Nephron (organoid): ENCODE data around the gene LAD1.
A peak's percentile ranks its signal among the peaks of the same experiment; 100 is the strongest.

Source experiments
- H3K27ac Mint-ChIP-seq, 3 experiments: 2 replicates each; pipeline ENCODE4 v1.8.0; 2020; ENCODE audit warnings: mixed read lengths in 3 of 3, mild to moderate bottlenecking in 2 of 3, moderate library complexity in 1 of 3
- H3K27me3 Mint-ChIP-seq: 2 replicates; pipeline ENCODE4 v1.8.0; 2021; ENCODE audit warnings: low read depth, mild to moderate bottlenecking, moderate library complexity, mixed read lengths
- H3K36me3 Mint-ChIP-seq: 2 replicates; pipeline ENCODE4 v1.8.0; 2020; ENCODE audit warnings: low read depth, mixed read lengths
- H3K4me1 Mint-ChIP-seq: 2 replicates; pipeline ENCODE4 v1.8.0; 2020; ENCODE audit warnings: mixed read lengths
- H3K4me3 Mint-ChIP-seq, 3 experiments: 2 replicates each; pipeline ENCODE4 v1.8.0; 2020; ENCODE audit warnings: mild to moderate bottlenecking in 3 of 3, mixed read lengths in 3 of 3, moderate library complexity in 2 of 3
- H3K9me3 Mint-ChIP-seq: 2 replicates; pipeline ENCODE4 v1.8.0; 2020; ENCODE audit warnings: mixed read lengths
- TF ChIP-seq, protein P1 (sequence below), 3 experiments: fragments of 200-600 bp; sonication (generic); IDR thresholded peaks; one replicate each; pipeline ENCODE4 v1.5.0; 2021; ENCODE audit warnings: antibody characterized with exemption in 3 of 3; ENCODE audit not compliant: unreplicated experiment in 3 of 3

The LAD1 gene

DNA sequence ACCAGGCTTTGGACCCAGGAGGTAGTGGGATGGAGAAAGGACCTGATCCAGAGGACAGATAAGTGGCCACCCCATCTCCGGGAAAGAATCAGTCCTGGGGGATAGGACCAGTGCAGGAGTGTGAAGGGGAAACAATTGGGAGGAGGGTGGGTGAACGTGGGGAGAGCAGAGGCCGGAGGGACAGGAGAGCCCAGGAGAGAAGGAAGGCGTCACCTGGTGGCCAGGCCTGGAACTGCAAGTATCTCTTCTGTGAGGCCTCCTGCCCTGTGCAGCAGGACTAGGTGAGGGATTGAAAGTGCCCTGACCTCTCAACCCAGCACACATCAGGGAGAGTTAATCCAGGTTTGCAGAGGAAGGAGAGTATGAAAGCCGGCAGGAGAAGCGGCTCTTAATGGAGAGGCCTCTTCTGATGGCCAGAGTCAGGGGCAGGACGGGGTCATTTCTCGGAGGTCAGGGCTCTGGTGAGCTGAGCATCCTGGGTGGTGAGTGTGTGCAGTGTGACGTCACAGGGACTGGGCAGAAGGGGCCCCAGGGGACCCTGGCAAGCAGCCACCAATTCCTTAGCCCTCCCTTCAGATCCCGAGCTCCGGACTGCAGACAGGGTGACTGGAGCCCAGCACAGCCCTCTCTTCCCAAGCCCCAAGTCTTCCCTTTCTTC is 9.2 kb upstream of the LAD1 start:
- TF ChIP-seq, protein P1, sequence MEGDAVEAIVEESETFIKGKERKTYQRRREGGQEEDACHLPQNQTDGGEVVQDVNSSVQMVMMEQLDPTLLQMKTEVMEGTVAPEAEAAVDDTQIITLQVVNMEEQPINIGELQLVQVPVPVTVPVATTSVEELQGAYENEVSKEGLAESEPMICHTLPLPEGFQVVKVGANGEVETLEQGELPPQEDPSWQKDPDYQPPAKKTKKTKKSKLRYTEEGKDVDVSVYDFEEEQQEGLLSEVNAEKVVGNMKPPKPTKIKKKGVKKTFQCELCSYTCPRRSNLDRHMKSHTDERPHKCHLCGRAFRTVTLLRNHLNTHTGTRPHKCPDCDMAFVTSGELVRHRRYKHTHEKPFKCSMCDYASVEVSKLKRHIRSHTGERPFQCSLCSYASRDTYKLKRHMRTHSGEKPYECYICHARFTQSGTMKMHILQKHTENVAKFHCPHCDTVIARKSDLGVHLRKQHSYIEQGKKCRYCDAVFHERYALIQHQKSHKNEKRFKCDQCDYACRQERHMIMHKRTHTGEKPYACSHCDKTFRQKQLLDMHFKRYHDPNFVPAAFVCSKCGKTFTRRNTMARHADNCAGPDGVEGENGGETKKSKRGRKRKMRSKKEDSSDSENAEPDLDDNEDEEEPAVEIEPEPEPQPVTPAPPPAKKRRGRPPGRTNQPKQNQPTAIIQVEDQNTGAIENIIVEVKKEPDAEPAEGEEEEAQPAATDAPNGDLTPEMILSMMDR (IDR thresholded peaks at IDR 0.05; ENCODE audit: unreplicated experiment in 3 of 3) = peak; percentile 95 to 98 (median 95)
- peaks cover 21% of the 10 kb centered on the region for H3K4me1 Mint-ChIP-seq
- peak overlapping the region in 1 of 3 experiments; percentile 10 for H3K27ac Mint-ChIP-seq
- peaks cover 4% of the 10 kb centered on the region for H3K27me3 Mint-ChIP-seq
- H3K4me3 Mint-ChIP-seq = no peak overlapping the region
- H3K36me3 Mint-ChIP-seq = no peaks in the 10 kb centered on the region
- no peaks in the 10 kb centered on the region for H3K9me3 Mint-ChIP-seq

DNA sequence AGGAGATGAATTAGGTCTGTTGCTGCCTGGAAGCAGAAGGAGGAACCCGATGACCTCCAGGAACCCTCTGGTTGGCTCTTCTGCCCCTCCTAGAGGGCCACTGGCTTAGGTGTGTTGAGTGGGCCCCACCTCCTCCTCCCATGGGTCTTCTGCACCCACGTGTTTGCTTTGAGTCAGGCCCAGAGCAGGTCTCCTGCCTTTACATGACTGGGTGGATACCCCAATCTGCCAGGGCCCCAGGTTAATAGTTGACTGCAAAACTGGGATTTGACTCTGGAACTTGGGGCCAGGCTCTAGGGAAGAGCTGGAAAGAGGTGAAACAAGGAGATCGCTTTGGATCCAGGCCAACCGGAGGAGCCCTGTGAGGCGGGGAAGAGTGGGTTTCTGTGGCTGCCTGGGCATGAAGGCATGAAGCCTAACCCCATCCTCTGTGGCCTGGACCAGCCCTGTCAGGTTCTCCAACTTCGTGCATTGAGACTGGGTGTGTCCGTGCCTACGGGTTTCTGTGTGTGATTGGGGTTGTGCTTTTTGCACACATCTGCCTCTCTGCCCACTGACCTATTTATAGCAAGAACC is 7.8 kb upstream of the LAD1 start:
- H3K36me3 Mint-ChIP-seq = no peaks in the 10 kb centered on the region
- peaks cover 4% of the 10 kb centered on the region for H3K27me3 Mint-ChIP-seq
- H3K4me3 Mint-ChIP-seq = no peak overlapping the region
- TF ChIP-seq, protein P1 (IDR thresholded peaks at IDR 0.05; ENCODE audit: unreplicated experiment in 3 of 3) = no peak
- no peak overlapping the region for H3K27ac Mint-ChIP-seq
- peaks cover 21% of the 10 kb centered on the region for H3K4me1 Mint-ChIP-seq
- H3K9me3 Mint-ChIP-seq = no peaks in the 10 kb centered on the region

DNA sequence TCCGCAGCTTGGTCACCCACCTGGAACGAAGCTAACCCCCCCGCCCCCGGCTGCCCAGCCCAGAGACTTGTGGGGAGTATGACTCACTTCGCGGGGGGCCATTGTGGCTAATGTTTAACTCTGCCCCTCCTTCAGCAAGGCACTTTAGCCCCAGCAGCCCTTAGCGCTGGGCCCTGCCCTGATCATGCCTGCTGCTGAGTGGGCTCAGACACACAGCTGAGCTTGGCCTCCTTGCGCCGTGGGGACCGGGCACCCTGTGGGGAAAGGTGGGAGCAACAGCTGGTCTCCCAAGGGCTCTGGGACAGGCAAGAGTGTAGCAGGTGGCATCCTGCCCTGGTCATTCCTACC is 6.3 kb upstream of the LAD1 start:
- no peaks in the 10 kb centered on the region for H3K36me3 Mint-ChIP-seq
- H3K9me3 Mint-ChIP-seq = no peaks in the 10 kb centered on the region
- no peak overlapping the region for H3K4me3 Mint-ChIP-seq
- TF ChIP-seq, protein P1 (IDR thresholded peaks at IDR 0.05; ENCODE audit: unreplicated experiment in 3 of 3) = no peak
- peaks cover 4% of the 10 kb centered on the region for H3K27me3 Mint-ChIP-seq
- peaks cover 25% of the 10 kb centered on the region for H3K4me1 Mint-ChIP-seq
- peak overlapping the region in 1 of 3 experiments; percentile 52 for H3K27ac Mint-ChIP-seq

DNA sequence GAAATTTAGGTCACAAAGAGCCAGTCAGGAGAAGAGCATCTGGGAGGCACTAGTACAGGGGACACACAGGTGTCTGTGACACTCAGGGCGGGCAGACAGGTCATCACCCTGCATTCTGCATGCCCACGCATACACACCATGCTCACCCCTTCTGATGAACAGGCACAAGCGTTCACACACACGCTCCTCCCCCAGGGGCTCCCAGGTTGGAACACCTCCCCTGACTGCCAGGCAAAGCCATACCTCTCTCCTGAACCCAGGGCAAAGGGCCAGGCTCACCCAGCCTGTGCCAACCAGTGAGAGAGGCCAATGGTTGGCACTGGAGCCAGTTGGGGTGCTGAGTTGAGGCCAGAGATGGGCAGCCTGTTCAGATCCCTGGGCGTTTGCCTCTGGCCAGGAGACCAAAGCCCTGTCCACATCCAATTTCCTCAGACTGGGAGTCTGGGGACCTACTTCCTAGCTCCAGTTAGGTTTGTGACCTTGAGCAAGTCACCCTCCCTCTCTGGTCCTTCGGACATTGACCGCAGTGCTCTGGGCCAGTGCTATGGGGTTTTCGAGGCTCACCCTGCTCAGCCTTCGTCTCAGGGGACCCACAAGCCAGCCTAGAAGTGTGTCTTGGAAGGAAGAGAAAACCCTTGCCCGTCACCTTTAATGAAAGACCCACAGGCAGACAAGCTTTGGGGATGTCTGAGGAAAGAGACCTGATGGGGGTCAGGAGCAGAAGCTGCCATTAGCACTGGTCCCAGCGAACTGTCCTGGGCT is 5.8 kb upstream of the LAD1 start:
- peaks cover 27% of the 10 kb centered on the region for H3K4me1 Mint-ChIP-seq
- peak overlapping the region in 1 of 3 experiments; percentile 52 for H3K27ac Mint-ChIP-seq
- TF ChIP-seq, protein P1 (IDR thresholded peaks at IDR 0.05; ENCODE audit: unreplicated experiment in 3 of 3) = no peak
- H3K4me3 Mint-ChIP-seq = no peak overlapping the region
- H3K36me3 Mint-ChIP-seq = no peaks in the 10 kb centered on the region
- no peaks in the 10 kb centered on the region for H3K9me3 Mint-ChIP-seq
- H3K27me3 Mint-ChIP-seq = peaks cover 4% of the 10 kb centered on the region

DNA sequence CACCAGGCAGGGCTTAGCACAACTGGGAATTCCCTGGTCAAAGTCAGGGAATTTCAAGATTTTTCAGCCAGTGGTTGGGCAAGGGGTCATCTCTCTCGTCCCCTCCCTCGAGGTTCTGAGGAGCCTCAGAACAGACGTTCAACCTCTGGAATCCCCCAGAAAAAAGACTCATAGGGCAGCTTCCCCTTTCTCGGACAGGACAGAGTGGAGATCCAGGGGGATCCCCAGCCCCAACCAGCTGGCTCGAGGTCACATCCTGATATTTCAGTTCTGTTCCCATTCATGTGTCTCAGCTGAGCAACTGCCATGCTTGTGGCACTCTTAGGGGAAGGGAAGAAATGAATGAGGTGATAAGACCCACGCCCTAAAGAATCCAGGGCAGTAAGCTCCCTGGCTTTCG is 4.9 kb upstream of the LAD1 start:
- Mint-ChIP-seq H3K4me3 (no peak overlapping the region), H3K9me3 (no peaks in the 10 kb centered on the region), H3K36me3 (no peaks in the 10 kb centered on the region), H3K27me3 (no peaks in the 10 kb centered on the region), H3K4me1 (peaks cover 22% of the 10 kb centered on the region), H3K27ac (no peak overlapping the region)
- TF ChIP-seq, protein P1 (IDR thresholded peaks at IDR 0.05; ENCODE audit: unreplicated experiment in 3 of 3) = no peak
